ENCODE measurements around the gene JHY.

Gene JHY

DNA sequence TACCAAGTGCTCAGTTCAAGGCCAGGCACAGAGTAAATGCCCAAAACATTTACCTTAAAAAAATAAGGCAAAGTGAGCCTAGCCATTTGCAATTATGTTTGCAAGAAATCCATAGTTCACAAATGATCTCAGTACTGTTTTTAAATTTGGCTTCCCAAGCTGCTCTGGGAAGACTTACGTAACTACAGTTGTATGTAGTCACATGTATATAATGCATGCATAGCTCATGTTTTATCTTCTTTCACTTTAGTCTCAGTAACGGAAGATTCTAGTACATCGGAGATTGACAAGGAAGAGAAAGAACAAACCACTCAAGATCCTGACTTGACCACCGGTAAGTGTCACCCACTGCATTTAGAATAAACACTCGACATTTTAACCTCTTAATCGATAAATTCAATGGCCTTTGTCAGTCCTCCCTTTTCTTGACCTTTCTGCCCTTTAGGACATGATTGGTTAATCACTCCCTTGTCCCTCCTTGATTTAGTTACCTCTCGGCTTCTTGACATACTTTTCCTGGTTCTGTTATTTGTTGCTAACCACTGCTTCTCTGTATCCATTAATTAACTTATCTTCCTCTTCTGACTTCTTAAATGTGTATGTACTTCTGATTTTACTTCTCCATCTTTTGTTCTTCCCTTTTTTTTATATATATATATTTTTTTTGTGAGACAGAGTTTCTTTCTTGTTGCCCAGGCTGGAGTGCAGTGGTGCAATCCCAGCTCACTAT is 18.0 kb upstream of the JHY start:
- no peak overlapping the region for H3K27ac ChIP-seq
- CTCF ChIA-PET, result interaction anchor here (0.6 to 2.3 kb wide), 22 partner anchors 11 to 1662 kb away, joined by 3 to 18 read pairs (median 4); no protein-coding TSS in a partner anchor
- POLR2A ChIA-PET (ENCODE audit: low non-redundant PET), result no interaction called here
- DNase-seq (ENCODE audit: low spot score), result no peak
- TF ChIP-seq CTCF (conservative IDR thresholded peaks at IDR 0.05; ENCODE audit: low read depth), result no peak

- no peak overlapping the region for H3K27ac ChIP-seq
- no peak for TF ChIP-seq CTCF (conservative IDR thresholded peaks at IDR 0.05; ENCODE audit: low read depth)
- DNase-seq (ENCODE audit: low spot score), result no peak
- ChIA-PET CTCF (interaction anchor here (0.6 kb wide), 1 partner anchor 227 kb away, joined by 3 read pairs; no protein-coding TSS in a partner anchor), POLR2A (ENCODE audit: low non-redundant PET) (no interaction called here)
These were observed 12.9 kb upstream of the JHY start for GRCh38 chr11:122869622-122870021.

DNA sequence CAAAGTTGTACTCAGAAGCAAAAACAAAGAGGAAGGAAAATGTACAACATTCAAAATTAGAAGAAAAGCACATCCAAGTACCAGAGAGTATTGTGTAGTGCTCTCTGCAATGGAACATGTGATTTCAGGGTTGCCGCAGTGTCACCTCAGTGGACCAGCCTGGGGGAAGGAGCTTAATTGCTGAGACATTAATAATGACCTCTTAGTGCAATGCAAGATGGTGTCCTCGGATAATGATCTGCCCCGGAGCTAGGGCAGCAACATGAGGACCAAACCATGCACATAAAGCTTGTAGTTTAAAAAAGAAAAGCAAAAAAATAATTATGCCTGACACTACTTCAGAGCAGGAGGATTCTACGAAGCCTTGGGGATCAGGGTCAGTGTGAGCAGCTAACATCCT is 11.3 kb upstream of the JHY start:
- no peak overlapping the region for H3K27ac ChIP-seq
- TF ChIP-seq CTCF (conservative IDR thresholded peaks at IDR 0.05; ENCODE audit: low read depth), result no peak
- POLR2A ChIA-PET (ENCODE audit: low non-redundant PET), result no interaction called here
- CTCF ChIA-PET, result no interaction called here
- no peak for DNase-seq (ENCODE audit: low spot score)

GRCh38 chr11:122872046-122872445 is 10.5 kb upstream of the JHY start:
- TF ChIP-seq CTCF (conservative IDR thresholded peaks at IDR 0.05; ENCODE audit: low read depth), result no peak
- no peak overlapping the region for H3K27ac ChIP-seq
- CTCF ChIA-PET, result no interaction called here
- POLR2A ChIA-PET (ENCODE audit: low non-redundant PET), result no interaction called here
- DNase-seq (ENCODE audit: low spot score), result peak; percentile 13

GRCh38 chr11:122874991-122875390 is 7.6 kb upstream of the JHY start:
- no peak for TF ChIP-seq CTCF (conservative IDR thresholded peaks at IDR 0.05; ENCODE audit: low read depth)
- ChIA-PET POLR2A (ENCODE audit: low non-redundant PET) (no interaction called here), CTCF (no interaction called here)
- H3K27ac ChIP-seq, result no peak overlapping the region
- no peak for DNase-seq (ENCODE audit: low spot score)

DNA sequence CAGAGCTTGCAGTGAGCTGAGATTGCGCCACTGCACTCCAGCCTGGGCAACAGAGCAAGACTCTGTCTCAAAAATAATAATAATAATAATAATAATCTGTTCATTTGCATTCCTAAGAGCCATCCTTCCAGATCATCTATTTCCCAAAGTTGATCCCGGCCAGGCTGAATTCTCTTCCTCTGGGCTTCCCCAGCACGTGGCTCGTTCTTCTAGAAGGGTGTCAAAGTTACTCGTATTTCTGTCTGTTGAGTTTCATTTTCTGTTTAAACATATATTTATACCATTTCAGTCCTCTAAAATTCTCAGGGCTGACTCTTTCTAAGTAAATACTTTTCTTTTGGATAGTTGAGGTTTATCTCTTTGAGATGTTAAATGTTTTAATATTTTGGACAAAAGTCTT is 4.8 kb upstream of the JHY start:
- TF ChIP-seq CTCF (conservative IDR thresholded peaks at IDR 0.05; ENCODE audit: low read depth), result no peak
- H3K27ac ChIP-seq, result no peak overlapping the region
- ChIA-PET CTCF (no interaction called here), POLR2A (ENCODE audit: low non-redundant PET) (no interaction called here)
- no peak for DNase-seq (ENCODE audit: low spot score)

Measured in RWPE1 (cell line).